ENCODE results near the gene CLECL1.
"Not testable (repeated sequence)": the region's sequence is repeated elsewhere in the genome, so short reads cannot be mapped to it uniquely, and the experiment has no call there.

CLECL1 gene

DNA sequence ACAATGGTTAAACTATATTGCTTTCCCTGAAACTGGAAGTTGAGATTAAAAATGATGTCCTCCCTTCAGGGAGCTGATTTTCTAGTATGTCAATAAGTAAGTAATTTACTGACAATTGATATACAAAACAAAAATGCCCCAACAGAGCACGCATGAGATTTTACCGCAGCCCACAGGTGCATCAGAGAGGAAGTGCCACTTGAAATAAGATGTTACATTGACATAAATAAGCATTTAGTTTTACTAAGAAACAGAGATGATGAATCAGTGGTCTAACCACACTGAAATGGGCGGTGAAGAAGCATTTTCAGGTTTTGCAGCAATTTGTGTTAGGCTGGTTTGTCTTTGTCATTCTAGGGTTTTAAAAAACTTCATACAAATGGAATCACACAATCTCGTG lies 8.8 kb upstream of the CLECL1 start:
- TF ChIP-seq, protein P1, sequence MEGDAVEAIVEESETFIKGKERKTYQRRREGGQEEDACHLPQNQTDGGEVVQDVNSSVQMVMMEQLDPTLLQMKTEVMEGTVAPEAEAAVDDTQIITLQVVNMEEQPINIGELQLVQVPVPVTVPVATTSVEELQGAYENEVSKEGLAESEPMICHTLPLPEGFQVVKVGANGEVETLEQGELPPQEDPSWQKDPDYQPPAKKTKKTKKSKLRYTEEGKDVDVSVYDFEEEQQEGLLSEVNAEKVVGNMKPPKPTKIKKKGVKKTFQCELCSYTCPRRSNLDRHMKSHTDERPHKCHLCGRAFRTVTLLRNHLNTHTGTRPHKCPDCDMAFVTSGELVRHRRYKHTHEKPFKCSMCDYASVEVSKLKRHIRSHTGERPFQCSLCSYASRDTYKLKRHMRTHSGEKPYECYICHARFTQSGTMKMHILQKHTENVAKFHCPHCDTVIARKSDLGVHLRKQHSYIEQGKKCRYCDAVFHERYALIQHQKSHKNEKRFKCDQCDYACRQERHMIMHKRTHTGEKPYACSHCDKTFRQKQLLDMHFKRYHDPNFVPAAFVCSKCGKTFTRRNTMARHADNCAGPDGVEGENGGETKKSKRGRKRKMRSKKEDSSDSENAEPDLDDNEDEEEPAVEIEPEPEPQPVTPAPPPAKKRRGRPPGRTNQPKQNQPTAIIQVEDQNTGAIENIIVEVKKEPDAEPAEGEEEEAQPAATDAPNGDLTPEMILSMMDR (conservative IDR thresholded peaks at IDR 0.05; ENCODE audit: low read depth, low read length): no peak
- DNase-seq (ENCODE audit: low read depth): no peak

DNA sequence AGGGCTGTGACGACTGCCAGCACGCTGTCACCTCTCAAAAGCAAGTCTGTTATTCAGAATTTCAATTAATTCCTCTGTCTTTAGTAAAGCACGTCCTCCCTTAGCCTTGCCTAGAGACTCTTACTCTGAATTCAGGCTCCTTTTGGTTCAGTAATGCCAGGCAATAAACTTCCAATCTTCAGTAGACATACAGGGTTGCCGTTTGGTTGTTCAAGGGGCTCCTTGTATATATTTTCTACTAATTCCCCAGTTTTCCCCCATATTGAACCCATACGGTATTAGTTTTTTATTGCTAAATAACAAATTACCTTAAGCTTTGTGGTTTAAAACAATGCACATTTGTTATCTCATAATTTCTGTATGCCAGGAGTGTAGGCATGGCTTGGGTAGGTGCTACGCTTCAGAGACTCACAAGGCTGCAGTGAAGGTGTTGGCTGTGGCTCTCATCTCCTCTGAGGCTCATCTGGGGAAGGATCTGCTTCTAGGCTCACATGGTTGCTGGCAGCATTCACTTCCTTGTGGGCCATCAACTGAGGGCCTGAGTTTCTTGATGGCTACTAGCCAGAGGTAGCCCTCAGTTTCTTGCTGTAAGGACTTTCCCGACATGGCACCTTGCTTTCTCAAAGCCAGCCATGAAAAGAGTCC lies 7.3 kb upstream of the CLECL1 start:
- no peak for DNase-seq (ENCODE audit: low read depth)
- H3K4me3 ChIP-seq (ENCODE audit: low read length): peak overlapping the region; percentile 12
- TF ChIP-seq, protein P1 (conservative IDR thresholded peaks at IDR 0.05; ENCODE audit: low read depth, low read length): no peak

More for the DNA sequence above, 8.8 kb upstream of the CLECL1 start:
- H3K4me3 ChIP-seq (ENCODE audit: low read length): no peak overlapping the region

DNA sequence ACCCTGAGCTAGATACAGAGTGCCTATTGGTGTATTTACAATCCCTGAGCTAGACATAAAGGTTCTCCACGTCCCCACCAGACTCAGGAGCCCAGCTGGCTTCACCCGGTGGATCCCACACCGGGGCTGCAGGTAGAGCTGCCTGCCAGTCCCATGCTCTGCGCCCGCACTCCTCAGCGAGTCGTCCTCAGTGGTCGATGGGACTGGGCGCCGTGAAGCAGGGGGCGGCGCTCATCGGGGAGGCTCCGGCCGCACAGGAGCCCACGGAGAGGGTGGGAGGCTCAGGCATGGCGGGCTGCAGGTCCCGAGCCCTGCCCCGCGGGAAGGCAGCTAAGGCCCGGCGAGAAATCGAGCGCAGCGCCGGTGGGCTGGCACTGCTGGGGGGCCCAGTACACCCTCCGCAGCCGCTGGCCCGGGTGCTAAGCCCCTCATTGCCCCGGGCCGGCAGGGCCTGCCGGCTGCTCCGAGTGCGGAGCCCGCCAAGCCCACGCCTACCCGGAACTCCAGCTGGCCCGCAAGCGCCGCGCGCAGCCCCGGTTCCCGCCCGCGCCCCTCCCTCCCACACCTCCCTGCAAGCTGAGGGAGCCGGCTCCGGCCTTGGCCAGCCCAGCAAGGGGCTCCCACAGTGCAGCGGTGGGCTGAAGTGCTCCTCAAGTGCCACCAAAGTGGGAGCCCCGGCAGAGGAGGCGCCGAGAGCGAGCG lies 6.7 kb upstream of the CLECL1 start:
- DNase-seq (ENCODE audit: low read depth): not testable (repeated sequence)
- H3K4me3 ChIP-seq (ENCODE audit: low read length): peak overlapping the region; percentile 12

DNA sequence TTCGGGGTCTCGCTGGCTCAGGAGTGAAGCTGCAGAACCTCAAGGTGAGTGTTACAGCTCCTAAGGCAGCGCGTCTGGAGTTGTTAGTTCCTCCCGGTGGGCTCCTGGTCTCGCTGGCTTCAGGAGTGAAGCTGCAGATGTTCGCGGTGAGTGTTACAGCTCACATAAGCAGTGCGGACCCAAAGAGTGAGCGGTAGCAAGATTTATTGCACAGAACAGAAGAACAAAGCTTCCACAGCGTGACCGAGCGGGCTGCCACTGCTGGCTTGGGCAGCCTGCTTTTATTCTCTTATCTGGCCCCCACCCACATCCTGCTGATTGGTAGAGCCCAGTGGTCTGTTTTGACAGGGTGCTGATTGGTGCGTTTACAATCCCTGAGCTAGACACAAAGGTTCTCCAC lies 6.0 kb upstream of the CLECL1 start:
- not testable (repeated sequence) for DNase-seq (ENCODE audit: low read depth); H3K4me3 ChIP-seq (ENCODE audit: low read length)

DNA sequence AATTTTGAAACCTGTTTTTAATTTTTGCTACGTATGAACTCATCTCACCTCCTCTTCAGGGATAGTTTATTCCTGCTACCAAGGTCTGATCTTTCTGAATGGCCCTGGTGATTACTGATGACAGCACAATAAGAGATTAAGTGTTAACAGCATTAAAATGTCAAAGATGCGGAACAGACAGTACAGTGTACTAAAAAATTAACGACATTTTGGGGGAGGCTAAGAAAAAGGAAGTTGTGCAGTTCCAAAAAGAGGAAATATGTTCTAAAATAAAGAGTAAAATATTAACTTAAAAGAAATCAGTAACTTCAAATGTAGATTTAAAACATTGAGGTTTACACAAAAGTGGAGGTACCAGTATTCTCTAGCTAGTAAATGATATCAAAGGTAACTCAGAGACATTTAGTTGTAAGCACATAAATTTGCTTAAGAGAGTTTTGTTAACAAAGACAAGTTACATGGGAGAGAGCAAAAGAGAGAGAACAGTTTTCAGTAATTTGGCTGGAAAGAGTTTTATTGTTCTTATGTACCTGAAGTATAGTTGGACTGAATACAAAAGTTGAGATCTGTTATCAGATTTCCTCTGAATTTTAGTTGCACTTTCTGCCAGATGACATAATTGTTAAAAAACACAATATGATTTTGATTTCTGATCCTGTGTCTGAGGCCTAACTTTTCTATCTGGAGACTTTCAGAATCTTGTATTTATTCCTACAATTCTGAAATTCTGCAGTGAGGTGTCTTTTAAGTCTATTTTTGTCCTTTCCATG lies 4.2 kb upstream of the CLECL1 start:
- H3K4me3 ChIP-seq (ENCODE audit: low read length): no peak overlapping the region
- TF ChIP-seq, protein P1 (conservative IDR thresholded peaks at IDR 0.05; ENCODE audit: low read depth, low read length): no peak
- no peak for DNase-seq (ENCODE audit: low read depth)

DNA sequence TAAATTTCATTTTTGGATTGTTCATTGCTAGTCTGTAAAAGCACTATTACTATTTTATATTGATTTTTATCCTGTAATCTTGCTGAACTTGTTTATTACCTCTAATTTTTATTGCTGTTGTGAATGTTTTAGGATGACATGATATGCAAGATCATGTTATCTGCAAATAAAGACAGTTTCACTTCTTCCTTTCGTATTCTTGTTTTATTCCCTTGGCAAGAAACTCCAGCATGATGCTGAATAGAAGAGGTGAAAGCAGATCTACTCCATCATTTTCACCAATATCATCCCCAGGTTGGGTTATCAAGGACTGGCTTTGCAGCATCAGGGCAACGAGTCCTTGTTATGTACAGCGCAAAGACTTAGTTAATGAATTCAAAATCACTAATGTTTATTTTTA lies 2.7 kb upstream of the CLECL1 start:
- TF ChIP-seq, protein P1 (conservative IDR thresholded peaks at IDR 0.05; ENCODE audit: low read depth, low read length): no peak
- no peak for DNase-seq (ENCODE audit: low read depth)
- H3K4me3 ChIP-seq (ENCODE audit: low read length): no peak overlapping the region

DNA sequence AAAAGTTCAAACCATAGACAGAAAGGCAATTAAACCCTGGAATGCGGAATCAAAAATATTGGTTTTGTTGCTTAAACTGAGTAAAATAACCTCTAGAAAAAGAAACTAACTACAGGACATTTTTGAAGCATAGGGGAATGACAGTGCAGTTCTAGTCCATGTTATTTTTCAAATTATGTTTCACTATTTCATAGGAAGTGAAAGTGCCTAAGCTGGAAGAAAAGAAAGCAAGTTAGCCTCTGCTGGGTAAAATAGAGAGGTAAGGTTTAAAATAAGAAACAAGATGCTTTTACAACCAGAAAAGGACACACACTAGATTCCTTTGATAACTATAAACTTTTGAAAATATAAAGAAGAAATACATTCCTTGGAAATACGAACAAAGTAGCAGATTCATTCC lies 1.1 kb downstream of the CLECL1 start:
- H3K4me3 ChIP-seq (ENCODE audit: low read length): no peak overlapping the region
- TF ChIP-seq, protein P1 (conservative IDR thresholded peaks at IDR 0.05; ENCODE audit: low read depth, low read length): no peak
- no peak for DNase-seq (ENCODE audit: low read depth)

DNA sequence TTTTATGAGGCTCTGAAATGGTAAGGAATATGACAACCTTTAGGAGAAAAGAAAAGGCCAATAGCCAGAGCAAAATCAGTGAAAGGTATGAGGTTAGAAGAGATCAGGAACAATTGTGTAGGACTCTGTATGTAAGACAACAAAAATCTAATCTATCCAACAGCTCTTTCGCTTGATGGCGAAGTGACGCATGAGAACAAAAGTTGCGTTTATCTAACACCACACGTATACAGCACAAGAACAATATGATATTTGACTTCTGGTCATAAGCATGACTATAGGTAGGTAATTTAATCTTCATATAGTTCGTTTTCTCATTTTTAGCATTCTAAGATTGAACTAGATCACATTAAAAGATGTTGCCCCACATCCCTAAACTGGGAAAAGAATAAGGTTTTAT lies 1.5 kb downstream of the CLECL1 start:
- DNase-seq (ENCODE audit: low read depth): no peak
- no peak overlapping the region for H3K4me3 ChIP-seq (ENCODE audit: low read length)
- TF ChIP-seq, protein P1 (conservative IDR thresholded peaks at IDR 0.05; ENCODE audit: low read depth, low read length): no peak

All from retinal pigment epithelial cell (primary cell).